Measurements from ENCODE around the gene GIPC3. TPM values are rescaled to one million over a fixed set of nuclear protein-coding genes. Genes with fewer than 3 reads are reported as not detected.

Gene GIPC3
- total RNA-seq, 1 donor from 2014 or later, result 2.2 TPM

DNA sequence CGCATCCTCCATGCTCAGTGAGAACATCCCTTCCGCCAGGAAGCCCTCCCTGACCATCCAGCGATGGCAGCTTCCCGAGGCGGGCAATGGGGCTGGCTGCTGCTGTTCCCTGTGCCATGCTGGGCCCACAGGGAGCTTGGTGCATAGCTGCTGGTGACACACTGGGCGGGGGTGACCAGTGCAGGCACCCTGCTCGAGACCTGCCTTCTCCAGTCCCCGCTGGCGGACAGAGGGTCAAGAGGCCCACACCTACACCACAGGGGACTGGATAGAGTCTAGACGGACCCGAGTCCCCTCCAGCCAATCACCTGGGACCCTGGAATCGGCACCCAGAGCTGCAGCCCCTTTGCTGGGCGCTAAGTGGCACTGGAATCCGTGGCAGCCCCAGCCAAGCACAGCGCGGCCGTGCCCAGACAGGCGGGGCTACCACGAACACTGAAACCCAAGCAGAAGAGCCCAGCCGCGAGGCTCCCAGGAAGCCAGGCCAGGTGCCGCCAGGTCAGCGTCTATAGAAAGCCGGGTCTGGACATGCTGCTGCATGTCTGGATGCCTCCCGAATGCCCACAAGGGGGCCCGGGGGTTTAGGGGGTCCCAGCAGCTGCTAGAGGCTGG is 30.4 kb downstream of the GIPC3 start:
- TF ChIP-seq CTCF (IDR thresholded peaks at IDR 0.05), result no peak
- Mint-ChIP-seq H3K36me3 (ENCODE audit: low read depth) (peaks cover 5% of the 10 kb centered on the region), H3K9me3 (ENCODE audit: low read depth) (no peaks in the 10 kb centered on the region), H3K4me1 (ENCODE audit: low read depth) (peaks cover 3% of the 10 kb centered on the region), H3K4me3 (ENCODE audit: unreplicated experiment) (no peak overlapping the region), H3K27me3 (ENCODE audit: low read depth) (no peaks in the 10 kb centered on the region), H3K27ac (ENCODE audit: unreplicated experiment) (no peak overlapping the region)
- DNase-seq (ENCODE audit: low spot score), result peak; percentile 85

GRCh38 chr19:3617463-3617862 is 32.2 kb downstream of the GIPC3 start:
- Mint-ChIP-seq H3K9me3 (ENCODE audit: low read depth) (no peaks in the 10 kb centered on the region), H3K36me3 (ENCODE audit: low read depth) (peaks cover 4% of the 10 kb centered on the region), H3K27ac (ENCODE audit: unreplicated experiment) (no peak overlapping the region), H3K4me3 (ENCODE audit: unreplicated experiment) (no peak overlapping the region), H3K27me3 (ENCODE audit: low read depth) (no peaks in the 10 kb centered on the region), H3K4me1 (ENCODE audit: low read depth) (peaks cover 2% of the 10 kb centered on the region)
- peak; percentile 59 for DNase-seq (ENCODE audit: low spot score)
- TF ChIP-seq CTCF (IDR thresholded peaks at IDR 0.05), result no peak

GRCh38 chr19:3618144-3618810 is 33.0 kb downstream of the GIPC3 start:
- Mint-ChIP-seq H3K4me3 (ENCODE audit: unreplicated experiment) (no peak overlapping the region), H3K27ac (ENCODE audit: unreplicated experiment) (no peak overlapping the region), H3K27me3 (ENCODE audit: low read depth) (no peaks in the 10 kb centered on the region), H3K4me1 (ENCODE audit: low read depth) (peaks cover 2% of the 10 kb centered on the region), H3K36me3 (ENCODE audit: low read depth) (peaks cover 5% of the 10 kb centered on the region), H3K9me3 (ENCODE audit: low read depth) (no peaks in the 10 kb centered on the region)
- no peak for DNase-seq (ENCODE audit: low spot score)
- TF ChIP-seq CTCF (IDR thresholded peaks at IDR 0.05), result peak; percentile 90

GRCh38 chr19:3618811-3619630 is 33.7 kb downstream of the GIPC3 start:
- no peaks in the 10 kb centered on the region for H3K9me3 Mint-ChIP-seq (ENCODE audit: low read depth)
- H3K27ac Mint-ChIP-seq (ENCODE audit: unreplicated experiment), result no peak overlapping the region
- TF ChIP-seq CTCF (IDR thresholded peaks at IDR 0.05), result peak; percentile 62
- H3K4me1 Mint-ChIP-seq (ENCODE audit: low read depth), result peaks cover under 1% of the 10 kb centered on the region
- peaks cover 5% of the 10 kb centered on the region for H3K36me3 Mint-ChIP-seq (ENCODE audit: low read depth)
- no peaks in the 10 kb centered on the region for H3K27me3 Mint-ChIP-seq (ENCODE audit: low read depth)
- no peak overlapping the region for H3K4me3 Mint-ChIP-seq (ENCODE audit: unreplicated experiment)
- DNase-seq (ENCODE audit: low spot score), result peak; percentile 91

GRCh38 chr19:3619631-3620012 is 34.3 kb downstream of the GIPC3 start:
- H3K4me1 Mint-ChIP-seq (ENCODE audit: low read depth), result peaks cover 7% of the 10 kb centered on the region
- no peak overlapping the region for H3K27ac Mint-ChIP-seq (ENCODE audit: unreplicated experiment)
- TF ChIP-seq CTCF (IDR thresholded peaks at IDR 0.05), result no peak
- peaks cover 5% of the 10 kb centered on the region for H3K36me3 Mint-ChIP-seq (ENCODE audit: low read depth)
- H3K9me3 Mint-ChIP-seq (ENCODE audit: low read depth), result no peaks in the 10 kb centered on the region
- no peaks in the 10 kb centered on the region for H3K27me3 Mint-ChIP-seq (ENCODE audit: low read depth)
- H3K4me3 Mint-ChIP-seq (ENCODE audit: unreplicated experiment), result no peak overlapping the region
- DNase-seq (ENCODE audit: low spot score), result peak; percentile 92

Measured in chondrocyte (in vitro differentiated cells).